HS-27A (cell line): Measurements from ENCODE around the gene CD207.
"Not testable (repeated sequence)": the region's sequence is repeated elsewhere in the genome, so short reads cannot be mapped to it uniquely, and the experiment has no call there.

Experiments
- DNase-seq: peaks from one replicate; pipeline ENCODE4 v3.0.0-alpha.2; 2012; ENCODE audit warnings: low read depth, missing footprints

CD207 gene

DNA sequence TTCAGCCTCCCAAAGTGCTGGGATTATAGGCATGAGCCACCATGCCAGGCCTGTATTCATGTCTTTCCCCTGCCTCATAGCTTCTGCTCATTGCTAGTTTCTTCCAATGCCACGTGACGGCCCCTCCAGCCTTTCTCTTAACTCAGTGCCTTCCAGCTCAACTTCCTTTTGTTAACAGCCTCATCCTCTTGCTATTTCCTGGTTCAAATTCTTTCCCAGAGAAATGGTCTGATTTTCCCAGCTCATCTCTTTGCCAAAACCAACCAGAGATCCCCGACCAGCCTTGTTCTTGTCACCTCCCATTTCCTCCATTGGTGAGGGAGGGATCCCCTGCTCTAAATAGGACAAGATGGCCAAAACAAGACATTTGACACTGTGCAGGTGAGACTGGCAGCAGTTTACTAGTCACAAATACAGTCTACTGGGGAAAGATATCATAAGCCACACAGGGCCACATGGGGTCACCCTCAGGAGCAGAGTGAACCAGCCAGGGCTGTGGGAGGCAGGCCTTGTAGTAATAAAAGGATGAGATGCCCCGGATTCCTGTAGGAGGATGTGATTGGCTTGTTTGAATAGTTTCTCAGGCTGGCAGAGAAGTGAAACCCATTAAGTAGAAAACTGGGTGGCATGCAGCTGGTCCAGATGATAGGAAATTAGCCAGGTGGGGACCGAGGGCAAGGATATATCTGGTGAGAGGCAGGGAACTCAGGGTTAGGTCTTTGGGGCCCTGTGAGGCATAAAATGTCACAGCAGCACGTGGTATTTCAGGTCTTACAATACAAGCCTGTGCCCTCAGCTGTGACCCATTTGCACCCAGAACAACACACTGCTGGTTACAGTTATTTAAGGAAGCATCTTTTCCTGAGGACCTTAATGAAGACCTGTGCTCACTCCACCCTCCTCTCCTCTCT, 6.4 kb downstream of the CD207 start:
- DNase-seq: no peak

DNA sequence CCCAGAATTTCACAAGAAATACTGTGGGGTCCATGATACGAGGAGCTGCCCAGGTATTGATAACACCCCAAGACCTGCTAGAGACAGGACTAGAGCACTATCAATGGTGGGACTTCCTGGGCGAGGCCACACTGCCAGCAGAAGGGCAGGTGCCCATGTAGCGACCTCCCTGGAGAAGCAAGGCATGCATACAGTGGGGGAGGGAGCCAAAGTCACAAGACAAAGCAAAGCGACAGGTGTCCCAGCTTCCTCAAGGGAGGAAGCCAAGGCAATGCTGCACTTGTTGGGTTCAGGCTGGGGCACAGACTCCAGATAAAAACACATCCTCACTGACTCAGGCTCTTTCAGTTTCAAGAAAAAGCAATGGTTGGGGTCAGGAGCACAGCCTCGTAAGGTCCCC, 7.5 kb downstream of the CD207 start:
- no peak for DNase-seq

DNA sequence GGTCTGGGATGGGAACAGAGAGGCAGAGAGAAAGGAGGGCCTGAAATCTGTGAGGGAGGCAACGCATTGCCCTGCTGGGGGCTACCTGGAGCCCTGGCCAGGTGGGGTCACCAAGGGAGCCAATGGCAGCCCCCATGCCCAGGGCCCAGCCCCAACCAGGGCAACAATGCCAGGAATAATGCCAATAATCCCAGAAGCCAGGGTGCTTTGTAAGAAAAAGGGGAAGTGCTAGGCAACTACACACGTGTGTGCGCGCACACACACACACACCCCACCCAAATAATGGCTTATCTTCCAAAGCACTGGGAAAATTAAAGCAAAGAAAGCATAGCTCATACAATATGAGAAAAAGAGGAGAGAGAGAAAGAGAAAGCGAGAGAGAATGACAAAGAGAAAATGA, 8.2 kb downstream of the CD207 start:
- DNase-seq: no peak

DNA sequence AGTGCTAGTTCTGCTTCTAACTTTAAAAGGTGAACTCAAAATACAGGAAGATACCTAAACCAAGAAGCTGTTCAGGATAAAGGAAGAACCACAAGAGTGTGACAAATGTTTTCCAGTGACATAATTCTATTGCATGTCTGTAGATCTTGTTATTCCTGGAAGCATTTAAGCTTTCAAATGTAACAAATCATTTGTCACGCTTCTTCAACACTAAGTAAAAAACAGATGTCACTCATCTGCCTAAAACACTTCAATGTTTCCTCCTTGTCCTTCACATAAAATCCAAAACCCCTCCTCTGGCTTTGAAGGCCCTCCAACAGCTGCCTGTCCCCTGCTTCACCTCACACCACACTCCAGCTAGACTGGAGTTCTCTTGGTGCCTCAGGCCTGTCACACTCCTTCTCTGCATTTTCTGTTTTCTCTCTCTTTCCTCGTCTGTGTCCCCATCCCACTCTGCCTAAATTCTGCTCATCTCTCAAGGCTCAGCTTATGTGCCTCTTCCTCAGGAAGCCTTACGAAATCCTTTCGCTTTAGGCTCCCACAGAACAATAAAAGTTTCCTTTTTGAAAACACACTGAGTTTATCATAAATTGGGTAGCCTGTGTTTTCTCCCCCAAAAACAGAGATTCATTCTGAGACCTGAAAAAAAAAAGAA, 8.8 kb downstream of the CD207 start:
- no peak for DNase-seq

DNA sequence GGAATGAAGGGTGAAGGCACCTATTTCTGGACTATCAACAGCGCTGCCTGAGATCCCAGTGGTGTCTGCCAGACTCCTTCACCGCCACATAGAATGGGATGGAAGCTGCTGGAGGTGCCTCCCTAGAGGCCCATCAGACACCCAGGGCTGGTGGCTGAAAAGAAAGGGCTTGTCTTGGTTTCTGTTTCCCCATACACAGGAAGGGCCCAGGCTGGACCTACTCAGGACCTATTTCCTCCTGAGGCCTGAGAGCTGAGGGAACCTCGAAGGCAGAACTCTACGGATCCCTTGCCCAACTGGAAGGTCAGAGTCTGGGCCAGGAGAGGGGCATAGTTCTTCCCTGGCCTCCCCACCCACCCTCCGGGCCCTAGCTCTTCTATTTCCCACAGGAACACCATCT, 12.4 kb downstream of the CD207 start:
- no peak for DNase-seq

DNA sequence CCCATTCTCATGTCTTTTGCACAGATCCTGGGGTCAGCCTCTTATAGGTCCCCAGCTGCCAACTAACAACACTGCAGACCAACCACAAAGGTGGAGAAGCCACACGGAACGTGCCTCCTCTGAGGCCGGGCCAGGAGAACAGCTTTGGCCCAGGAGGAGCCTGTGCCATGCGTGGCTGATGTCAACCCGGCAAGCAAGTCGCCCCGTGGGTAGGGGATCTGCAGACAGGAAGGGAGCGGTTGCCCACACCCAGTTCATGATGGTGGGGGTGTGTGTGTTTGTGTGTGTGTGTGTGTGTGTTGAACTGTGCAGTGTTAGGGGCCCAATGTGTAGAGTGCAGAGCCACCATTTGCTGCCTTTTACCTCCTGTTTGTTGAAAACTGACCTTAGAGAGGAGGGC, 12.8 kb downstream of the CD207 start:
- no peak for DNase-seq

DNA sequence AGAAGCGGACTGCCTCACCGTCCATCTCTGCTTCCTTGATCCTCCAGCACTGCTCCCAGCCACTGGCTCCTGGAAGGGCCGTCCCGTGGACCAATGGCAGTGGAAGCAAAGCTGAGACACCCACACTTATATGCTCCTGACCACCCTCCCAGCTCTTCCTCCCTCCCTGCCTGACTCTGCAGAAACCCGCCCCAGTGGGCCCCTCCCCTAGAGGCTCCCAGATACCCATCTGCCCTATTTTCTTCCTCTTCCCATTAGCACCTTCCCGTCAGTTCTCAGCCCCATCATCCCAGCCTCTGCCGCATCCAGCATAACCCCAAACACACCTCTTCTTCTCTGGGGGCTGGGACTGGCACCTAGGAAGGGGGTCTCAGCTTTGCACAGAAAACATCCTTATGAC, 15.1 kb downstream of the CD207 start, which contains the start of gene CLEC4F:
CLEC4F (minus strand) TSS at position 101 of the 400 bp plus-strand sequence; CDS start at position 25, 76 bp downstream.
- no peak for DNase-seq

DNA sequence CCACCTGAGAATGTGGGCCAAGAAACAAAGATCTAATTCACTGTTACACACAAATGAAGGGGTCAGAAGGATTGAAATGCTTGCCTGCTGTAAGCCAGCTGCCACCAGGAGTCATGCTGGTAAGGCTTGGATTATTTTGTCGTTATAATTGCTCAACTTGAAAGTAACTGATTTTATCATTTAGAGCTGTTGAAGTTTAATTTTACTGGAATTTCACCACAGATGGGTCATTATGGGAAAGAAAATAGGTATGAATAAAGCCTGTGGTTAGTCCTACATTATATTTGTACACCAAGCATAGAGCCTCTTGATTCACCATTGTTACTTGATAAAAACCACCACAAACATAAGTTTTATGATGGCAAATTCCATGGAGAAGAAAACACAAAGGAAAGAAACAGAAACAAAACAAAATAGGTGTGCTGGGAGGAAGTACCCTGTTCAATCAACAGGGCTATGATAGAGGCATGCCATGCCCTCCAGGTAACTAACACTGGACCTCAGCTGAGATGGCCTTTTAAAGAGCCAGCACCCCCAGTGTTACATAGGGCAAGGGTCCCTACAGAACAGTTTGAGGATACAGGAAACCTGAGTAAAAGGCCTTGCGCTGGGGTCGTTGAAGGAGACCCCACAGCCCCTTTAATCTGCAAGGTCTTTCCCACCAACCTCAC, 18.2 kb downstream of the CD207 start:
- no peak for DNase-seq

DNA sequence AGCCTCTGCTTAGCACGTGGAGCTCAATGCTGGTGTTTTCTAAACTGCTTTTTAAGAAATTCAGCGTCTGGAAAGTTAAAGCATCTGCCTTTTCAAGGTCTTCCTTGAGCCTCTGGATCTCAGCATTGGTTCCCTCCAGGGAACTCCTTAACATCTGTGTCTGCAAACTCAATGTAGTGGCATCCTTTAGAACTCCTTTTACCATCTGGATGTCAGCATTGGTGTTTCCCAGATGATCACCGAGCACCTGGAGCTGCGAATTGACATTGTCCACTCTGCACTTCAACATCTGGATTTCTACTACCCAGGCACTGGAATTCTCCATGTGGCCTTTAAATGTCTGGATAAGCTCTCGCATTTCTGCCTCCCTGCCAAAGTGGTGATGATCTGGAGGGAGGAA, 18.9 kb downstream of the CD207 start:
- DNase-seq: no peak

DNA sequence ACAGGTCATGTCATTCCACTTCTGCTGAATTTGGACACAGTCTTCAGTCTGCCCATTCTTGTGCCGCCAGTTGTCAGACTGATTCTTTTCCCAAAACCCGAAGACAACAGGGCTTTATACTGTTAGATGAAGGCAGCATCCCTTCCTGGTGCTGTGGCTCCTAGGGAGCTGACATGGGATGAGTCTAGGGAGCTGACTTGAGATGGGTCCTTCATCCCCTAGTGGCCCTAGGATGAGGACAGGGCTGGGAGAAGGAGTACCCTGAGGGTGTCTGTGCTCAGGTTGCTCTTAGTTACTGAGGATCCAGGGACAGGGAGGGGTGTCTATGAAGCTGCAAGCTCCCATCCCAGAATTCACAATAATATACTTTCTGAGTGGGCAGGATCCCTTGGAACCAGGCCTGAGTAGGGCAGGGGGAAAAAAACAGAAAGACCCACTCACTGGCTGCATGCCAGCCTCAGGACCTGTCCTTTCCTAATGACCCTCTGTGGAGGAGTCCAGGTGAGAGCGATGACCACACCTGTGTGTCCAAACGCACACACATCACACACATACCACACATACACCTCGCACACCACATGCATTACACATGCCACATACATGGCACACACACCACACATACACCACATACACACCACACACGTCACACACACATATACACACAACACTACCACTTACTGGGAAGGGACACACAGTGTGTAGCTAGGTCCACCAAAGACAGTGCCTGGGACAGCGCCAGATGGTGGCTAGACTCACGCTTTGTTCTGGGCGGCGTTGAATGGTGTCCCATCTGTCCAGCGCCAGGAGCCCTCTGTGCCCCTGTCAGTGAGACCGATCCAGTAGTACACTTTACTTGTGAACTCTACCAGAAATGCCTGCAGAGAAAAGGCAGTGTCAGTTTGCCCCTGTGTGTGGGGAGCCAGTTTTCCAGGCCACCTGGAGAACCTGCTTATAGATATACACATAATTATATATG, 26.3 kb downstream of the CD207 start:
- no peak for DNase-seq

DNA sequence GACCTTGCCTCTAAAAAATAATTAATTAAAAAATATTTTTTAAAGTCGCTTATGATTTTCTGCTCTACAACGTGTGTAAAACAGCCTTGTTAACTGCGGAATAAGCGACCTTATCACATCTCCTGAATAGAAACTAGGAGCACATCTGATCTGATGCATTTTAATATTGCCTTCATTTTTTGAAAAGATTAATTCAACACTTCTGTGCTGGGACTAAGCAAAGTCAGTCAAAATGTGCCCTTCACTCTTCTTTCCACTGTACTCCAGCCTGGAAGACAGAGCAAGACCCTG, 27.8 kb downstream of the CD207 start:
- no peak for DNase-seq

DNA sequence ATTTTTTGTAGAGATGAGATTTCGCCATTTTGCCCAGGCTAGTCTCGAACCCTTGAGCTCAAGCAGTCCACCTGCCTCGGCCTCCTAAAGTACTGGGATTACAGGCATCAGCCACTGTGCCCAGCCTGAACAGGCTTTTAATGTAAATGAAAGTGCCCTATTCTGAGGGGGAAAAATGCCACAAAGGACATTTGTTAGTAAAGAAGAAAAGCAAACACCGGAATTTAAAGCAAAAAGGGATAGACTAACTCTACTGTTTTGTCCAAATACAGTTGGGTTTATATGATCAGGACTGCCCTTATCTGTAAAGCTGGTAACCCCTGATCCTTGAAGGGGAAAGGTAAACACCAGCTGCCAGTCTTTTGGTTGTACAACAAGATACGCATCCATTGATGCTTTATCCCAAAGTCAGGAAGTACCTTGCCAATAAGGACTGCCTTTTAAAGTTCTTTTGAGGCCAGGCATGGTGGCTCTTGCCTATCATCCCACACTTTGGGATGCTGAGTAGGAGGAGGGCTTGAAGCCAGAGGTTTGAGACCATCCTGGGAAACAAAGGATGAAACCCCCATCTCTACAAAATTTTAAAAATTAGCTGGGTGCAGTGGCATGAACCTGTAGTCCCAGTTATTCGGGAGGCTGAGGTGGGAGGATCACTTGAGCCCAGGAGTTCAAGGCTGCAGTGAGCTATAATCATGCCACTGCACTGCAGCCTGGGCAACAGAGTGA, 28.4 kb downstream of the CD207 start:
- DNase-seq: no peak

DNA sequence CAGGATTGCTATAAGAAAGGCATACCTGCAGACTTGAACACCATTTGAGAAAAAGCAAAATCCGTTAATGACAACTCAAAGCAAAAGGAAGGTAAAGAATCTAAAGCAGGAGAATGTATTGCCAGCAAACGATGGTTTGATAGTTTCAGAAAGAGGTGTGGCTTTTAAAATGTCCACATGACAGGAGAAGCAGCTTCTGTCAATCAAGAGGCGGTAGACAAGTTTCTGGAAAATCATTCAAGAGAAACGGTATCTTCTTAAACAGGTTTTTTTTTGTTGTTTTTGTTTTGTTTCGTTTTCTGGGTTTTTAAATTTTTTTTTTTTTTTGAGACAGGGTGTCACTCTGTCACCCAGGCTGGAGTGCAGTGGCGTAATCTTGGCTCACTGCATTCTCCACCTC, 29.0 kb downstream of the CD207 start:
- no peak for DNase-seq

DNA sequence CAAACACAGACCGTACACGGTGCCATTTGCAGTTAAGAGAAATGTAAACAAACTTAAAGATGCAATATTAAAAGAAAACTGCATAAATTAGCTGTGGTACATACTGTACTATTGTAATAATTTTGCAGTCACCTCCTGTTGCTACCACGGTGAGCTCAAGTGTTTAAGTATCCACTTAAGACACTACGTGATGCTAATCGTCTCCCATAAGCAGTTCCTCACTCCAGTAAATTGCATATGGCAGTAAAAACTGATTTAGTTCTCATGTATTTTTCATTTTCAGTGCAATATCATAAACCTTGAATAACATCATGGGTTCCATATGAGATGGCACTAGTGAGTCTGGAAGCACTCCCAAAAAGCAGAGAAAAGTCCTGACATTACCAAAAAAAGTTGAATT, 29.6 kb downstream of the CD207 start:
- no peak for DNase-seq

DNA sequence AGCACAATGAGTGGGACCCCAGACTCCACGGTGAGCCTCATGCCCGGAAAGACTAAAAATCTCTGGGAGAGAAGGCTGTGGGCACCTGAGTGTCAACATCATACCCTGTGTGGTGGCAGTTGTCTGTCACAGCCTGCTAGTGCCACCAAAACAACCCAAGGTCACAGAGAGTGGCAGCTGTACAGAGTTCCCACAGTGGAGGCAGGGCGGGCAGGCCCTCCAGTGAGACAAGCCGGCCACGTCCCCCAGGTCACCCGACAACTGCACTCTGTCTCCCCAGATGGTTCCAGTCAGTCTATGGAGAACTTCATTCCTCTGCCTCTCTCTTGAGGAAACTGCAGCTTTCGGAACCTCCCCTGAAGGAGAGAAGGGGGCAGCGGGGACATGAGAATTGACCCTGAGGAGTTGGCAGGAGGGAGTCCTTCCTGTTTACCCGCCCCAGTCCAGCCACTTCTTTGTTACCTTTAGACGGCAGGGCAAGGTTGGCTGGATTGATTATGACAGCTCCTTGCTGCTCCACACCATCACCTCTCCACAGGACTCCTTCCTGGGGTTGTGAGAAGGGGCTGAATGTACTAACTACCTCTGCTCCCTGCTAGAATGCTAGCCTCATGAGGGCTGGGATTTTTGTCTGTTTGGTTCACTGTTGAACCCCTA, 33.9 kb downstream of the CD207 start:
- no peak for DNase-seq

DNA sequence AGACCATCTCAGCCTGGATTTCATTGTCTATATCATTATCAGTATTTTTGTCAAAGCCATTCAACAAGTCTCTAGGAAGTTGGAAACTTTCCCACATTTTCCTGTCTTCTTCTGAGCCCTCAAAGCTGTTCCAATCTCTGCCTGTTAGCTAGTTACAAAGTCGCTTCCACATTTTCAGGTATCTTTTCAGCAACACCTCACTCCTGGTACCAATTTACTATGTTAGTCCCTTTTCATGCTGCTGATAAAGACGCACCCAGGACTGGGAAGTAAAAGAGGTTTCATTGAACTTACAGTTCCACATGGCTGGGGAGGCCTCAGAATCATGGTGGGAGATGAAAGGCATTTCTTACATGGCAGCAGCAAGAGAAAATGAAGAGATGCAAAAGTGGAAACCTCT, 35.9 kb downstream of the CD207 start:
- DNase-seq: no peak

DNA sequence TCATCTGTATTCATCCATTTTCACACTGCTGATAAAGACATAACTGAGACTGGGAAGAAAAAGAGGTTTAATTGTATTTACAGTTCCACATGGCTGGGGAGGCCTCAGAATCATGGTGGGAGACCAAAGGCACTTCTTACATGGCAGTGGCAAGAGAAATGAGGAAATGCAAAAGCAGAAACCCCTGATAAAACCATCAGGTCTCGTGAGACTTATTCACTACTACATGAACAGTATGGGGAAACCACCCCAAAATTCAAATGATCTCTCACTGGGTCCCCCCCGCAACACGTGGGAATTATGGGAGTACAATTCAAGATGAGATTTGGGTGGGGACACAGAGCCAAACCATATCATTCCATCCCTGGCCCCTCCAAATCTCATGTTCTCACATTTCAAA, 37.6 kb downstream of the CD207 start:
- DNase-seq: not testable (repeated sequence)

DNA sequence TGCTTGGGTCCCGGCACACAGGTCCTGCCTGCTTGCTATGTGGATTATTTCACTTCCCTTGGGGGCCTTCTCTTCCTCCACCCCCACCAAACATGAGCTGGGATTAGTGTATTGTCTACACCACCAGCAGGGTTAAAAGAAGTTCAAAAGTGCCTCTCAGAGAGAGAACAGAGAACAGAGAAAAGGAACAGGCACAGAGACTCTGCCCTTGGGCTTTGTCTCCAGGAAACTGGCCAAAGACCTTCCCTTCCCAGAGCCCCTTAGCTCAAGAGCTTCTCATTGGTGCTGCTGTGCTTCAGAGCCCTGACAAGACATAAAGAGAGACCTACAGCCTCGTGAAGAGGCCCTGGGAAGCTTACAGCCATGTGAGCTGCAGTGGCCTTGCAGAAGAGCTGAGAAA, 38.1 kb downstream of the CD207 start:
- DNase-seq: no peak

DNA sequence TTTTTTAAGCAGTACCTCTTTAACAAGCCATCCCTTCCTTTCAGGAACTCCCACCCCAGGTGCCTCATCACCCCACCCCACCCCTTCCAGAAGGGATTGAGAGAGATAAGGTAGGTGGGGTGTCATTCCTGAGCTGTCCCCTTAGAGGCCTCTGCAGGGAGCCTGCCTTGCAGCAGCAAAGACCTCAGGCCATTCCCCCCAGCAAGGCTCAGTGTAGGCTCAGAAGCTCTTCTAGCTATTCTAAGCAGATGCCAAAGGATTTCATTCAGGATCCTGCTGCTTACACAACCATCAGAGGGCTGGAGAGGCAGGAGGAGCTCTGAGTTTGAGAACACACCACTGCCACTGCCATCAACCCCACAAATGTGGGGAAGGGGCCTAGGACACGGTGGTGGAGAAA, 39.4 kb downstream of the CD207 start:
- DNase-seq: no peak

DNA sequence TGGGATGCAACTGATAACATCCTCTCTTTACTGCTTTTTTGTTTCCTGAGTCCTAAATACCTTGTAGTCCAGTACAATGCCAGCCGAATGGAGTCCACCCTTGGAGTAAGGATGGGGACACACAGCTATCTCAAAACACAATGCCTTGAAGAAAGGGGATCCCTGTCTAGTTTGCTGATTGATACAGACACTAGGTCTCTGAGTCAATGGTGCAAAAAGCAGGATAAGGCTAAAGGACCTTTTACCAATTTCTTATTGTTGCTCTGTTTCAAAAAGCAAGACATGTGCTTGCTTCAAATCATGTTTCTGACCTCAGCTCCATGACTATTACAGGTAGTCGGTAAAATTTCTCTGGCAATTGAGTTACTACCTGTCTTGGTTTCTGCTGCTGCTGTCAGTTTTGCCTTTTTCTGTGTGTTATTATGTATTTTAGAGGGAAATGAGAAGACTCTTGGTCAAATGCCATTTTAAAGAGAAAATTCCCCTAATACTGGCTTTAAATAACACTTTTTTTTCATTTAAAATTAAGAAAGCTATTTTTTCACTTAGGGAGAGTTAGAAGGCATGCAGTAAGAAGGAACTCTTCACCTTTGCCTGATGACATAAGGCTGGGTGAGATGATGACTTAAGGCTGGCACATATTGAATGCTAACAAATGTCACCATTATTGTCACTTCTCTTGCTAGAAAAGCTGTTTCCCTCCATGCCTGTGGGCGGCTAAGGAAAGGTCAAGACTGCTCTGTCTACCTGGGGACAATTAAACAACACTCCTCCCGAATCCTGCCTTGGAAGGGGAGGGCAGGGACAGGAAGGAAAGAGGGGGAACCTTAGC, 40.2 kb downstream of the CD207 start:
- DNase-seq: no peak
